GM12875 (cell line): ENCODE data around the gene FNDC7.
"Not testable (repeated sequence)": the region's sequence is repeated elsewhere in the genome, so short reads cannot be mapped to it uniquely, and the experiment has no call there.

ENCODE experiments used
- H3K4me3 ChIP-seq: one replicate; pipeline ENCODE4 v1.5.1; 2011; ENCODE audit warnings: low read depth, low read length, control low read depth
- CTCF ChIP-seq: IDR thresholded peaks from 2 replicates; pipeline ENCODE4 v1.5.1; 2011; ENCODE audit warnings: low read depth, mild to moderate bottlenecking, control low read depth, inconsistent platforms, low read length, moderate library complexity, borderline replicate concordance; ENCODE audit not compliant: insufficient read depth

Gene FNDC7

GRCh38 chr1:108699375-108700332 lies 13.1 kb upstream of the FNDC7 start:
- H3K4me3 ChIP-seq: no peak overlapping the region
- no peak for TF ChIP-seq CTCF

GRCh38 chr1:108701176-108701849 lies 11.4 kb upstream of the FNDC7 start:
- H3K4me3 ChIP-seq: no peak overlapping the region
- no peak for TF ChIP-seq CTCF

GRCh38 chr1:108702109-108702508 lies 10.6 kb upstream of the FNDC7 start:
- not testable (repeated sequence) for H3K4me3 ChIP-seq

GRCh38 chr1:108703939-108704338 lies 8.8 kb upstream of the FNDC7 start:
- no peak overlapping the region for H3K4me3 ChIP-seq
- TF ChIP-seq CTCF: no peak

GRCh38 chr1:108704496-108704895 lies 8.2 kb upstream of the FNDC7 start:
- no peak overlapping the region for H3K4me3 ChIP-seq
- no peak for TF ChIP-seq CTCF

- no peak overlapping the region for H3K4me3 ChIP-seq
- TF ChIP-seq CTCF: no peak
Measured at GRCh38 chr1:108706643-108707042, 6.1 kb upstream of the FNDC7 start.

GRCh38 chr1:108708691-108709660 lies 3.7 kb upstream of the FNDC7 start:
- peak; percentile 59 for TF ChIP-seq CTCF
- no peak overlapping the region for H3K4me3 ChIP-seq
